ENCODE data around the gene GLG1.
"Not testable (repeated sequence)": the region's sequence is repeated elsewhere in the genome, so short reads cannot be mapped to it uniquely, and the experiment has no call there.

GLG1 gene

DNA sequence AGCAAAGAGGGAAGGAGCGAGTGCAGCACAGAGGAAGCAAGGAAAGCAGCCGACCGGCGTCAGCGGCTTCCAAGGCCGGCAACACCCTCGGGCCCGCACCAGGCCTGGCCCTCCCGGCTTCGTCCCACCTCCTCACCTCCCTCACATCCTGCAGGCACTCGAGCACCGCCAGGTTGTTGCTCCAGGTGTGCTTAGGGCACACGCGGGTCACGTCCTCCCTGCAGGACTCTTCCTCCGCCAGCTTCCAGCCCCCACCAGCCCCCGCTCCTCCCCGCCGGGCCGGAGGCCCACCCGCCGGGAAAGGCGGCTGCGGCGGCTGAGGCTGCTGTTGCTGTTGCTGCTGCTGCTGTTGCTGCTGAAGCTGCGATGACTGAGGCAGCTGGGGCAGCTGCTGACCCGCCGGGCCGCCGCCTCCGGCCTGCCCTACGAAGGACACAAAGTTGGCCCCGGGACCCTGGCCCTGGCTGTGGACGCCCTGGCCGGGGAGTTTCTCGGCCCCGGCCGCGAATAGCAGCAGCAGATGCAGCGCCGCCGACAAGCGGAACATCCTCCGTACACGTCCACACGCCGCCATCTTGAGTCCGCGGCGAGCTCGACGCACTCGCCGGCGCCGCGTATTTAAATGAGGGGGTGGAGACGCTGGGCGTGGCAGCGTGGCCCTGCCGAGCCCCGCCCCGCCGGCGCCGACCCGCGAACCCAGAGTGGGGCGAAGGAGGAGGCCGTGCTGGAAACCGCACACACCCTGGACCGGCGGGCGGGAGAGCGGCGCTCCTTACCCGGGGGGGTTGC is at the start of gene GLG1:
Gene GLG1 (minus strand): TSS at position 594 of the 789 bp plus-strand sequence. CDS start 20 bp downstream, at position 574.
- peak; percentile 88 for DNase-seq (ENCODE audit: low read depth)

DNA sequence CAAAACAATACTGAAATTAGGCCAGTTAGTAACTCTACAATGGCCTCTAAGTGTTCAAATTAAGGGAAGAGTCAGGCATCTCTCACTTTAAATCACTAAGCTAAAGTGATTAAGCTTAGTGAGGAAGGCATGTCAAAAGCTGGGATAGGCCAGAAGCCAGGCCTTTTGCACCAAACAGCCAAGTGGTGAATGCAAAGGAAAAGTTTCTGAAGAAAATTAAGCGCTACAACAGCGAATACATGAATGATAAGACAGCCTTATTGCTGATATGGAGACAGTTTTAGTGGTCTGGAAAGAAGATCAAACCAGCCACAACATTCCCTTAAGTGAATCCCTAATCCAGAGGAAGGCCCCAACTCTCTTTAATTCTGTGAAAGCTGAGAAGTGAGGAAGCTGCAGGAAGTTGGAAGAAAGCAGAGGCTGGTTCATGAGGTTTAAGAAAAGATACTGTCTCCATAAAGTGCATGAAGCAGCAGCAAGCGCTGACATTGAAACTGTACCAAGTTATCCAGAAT is 47.7 kb upstream of the GLG1 start:
- DNase-seq (ENCODE audit: low read depth) = no peak

DNA sequence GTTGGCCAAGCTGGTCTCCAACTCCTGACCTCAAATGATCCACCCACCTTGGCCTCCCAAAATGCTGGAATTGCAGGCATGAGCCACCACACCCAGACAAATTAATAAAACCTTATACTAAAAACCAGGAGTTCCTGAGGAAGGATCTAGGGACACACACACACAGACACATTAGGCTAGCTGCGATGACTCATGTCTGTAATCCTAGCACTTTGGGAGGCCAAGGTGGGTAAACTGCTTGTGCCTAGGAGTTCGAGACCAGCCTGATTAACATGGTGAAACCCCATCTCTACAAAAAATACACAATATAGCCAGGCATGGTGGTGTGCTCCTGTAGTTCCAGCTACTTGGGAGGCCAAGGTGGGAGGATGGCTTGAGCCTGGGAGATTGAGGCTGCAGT is 46.0 kb upstream of the GLG1 start:
- not testable (repeated sequence) for DNase-seq (ENCODE audit: low read depth)

DNA sequence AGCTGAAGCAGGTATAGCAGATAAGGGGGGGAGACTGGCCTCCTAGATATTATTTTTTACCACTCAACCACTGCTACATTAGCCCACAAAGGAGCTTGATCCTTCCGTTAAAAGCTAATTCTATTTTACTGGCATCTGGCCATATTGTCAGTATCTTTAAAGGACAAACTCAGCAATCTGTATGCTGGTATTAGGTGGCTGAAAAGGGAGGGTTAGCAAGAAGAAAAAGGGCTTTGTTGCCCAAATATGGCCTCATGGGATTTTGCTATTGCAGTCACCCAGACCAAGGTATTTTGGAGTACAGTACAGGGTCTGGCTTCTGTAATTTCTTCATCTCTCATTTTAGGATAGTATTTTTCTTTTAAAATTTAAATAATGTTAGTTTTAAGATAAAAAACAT is 45.3 kb upstream of the GLG1 start:
- no peak for DNase-seq (ENCODE audit: low read depth)

DNA sequence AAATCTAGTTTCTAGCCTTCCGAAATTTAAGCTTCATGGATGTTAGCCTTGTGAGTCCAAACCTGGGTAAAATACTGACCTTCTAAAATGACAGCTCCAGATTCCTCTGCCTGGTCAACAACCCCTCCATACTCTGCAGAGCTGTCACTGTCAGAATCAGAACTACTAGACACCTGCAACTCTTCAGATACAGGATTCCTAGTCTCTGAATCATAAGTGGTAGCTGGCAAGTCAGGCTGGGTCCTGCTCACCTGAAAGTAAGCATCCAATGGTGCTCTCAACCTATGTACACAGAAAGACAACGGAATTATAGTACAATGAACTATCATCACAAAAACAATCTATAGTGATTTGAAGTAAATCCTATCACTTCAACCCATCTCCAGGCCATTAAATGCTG is 44.9 kb upstream of the GLG1 start:
- no peak for DNase-seq (ENCODE audit: low read depth)

DNA sequence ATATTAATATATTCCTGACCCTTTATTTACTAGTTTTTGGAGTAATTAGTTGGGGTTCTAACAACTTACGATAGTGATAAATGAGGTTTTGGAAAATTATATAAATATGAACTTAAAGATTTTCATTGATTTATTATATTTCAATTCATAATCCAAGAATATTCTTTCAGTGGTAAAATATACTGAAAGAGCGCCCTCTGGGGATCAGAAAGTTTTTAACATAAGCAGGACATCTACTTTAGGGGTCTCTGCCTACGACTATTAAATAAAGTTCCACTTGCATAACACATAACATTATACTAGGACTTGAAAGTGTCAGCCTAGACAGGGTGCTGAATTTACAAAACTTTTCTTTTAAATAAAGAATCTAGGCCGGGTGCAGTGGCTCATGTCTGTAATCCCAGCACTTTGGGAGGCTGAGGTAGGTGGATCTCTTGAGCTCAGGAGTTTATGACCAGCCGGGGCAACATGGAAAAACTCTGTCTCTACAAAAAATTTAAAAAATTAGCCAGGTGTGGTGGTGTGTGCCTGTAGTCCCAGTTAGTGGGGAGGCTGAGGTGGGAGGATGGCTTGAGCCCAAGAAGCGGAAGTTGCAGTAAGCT is 44.2 kb upstream of the GLG1 start:
- no peak for DNase-seq (ENCODE audit: low read depth)

DNA sequence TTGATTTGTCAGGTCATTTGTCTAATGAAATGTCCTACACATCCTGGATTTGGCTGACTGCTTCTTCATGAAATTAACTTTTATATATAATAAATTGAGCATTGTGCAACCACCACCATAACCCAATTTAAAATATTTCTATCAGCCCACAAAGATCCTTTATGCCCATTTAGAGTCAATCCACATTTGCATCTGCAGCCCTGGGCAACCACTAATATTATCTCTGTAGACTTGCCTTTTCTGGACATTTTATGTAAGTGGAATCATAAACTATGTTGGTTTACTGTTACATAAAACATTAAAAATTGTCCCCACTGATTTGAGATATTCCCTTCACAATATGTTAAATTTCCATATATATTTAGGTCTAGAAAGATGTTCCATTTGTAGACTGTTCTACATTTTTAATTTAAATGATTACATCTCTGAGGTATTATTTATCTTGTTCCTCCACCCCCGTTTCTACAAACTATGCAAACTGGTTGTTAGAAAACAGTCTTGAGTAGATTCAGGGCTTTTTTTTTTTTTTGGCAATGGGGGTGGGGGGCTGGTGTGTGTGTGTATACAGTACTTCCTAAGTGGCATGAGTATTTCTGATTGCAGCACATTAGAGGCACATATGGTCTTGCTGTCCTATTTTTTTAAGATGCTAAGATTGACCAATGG is 43.1 kb upstream of the GLG1 start:
- no peak for DNase-seq (ENCODE audit: low read depth)

DNA sequence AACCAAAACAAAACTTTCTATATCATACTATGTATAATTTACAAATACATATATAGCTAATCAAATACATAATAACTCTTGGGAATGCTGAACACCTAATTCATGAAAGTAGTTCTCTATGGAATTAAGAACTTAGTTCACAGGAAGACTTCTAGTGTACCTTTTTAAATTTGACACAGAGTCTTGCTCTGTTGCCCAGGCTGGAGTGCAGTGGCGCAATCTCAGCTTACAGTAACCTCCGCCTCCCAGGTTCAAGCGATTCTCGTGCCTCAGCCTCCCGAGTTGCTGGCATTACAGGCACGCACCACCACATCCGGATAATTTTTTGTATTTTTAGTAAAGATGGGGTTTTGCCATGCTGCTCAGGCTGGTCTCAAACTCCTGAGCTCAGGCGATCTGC is 35.1 kb upstream of the GLG1 start:
- DNase-seq (ENCODE audit: low read depth) = no peak

DNA sequence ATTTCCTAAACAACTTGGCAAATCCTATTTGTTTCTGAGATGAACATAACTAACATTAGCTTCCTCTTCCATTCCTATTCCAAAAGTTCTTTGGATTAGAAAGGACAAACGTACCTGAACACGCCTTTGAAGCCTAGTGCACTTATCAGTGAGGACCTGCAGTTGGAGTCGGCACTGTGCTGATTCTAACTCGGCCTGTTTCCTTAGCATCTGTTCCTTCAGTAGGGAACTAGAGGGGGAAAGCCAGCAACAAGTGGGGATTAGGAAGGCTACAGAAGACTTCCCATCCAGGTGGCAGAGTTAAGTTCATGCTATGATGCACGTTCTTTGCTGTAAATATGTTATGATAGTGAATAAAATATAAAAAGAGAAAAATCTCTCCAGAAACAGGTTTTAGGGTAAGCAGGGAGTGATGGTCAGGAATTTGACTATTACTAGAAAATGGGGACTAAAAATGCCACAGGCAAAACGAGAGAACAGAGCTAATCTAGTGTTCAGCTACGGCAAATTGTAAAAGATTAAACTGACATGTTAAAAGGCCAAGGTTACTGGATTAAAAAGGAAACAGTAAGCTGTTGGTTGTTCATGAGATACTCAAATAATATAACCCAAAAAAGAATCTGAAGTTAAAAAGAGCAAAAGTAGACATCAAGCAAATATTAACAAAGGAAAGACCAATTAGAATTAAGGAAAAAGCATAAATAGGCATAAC is 31.0 kb upstream of the GLG1 start:
- DNase-seq (ENCODE audit: low read depth) = no peak

DNA sequence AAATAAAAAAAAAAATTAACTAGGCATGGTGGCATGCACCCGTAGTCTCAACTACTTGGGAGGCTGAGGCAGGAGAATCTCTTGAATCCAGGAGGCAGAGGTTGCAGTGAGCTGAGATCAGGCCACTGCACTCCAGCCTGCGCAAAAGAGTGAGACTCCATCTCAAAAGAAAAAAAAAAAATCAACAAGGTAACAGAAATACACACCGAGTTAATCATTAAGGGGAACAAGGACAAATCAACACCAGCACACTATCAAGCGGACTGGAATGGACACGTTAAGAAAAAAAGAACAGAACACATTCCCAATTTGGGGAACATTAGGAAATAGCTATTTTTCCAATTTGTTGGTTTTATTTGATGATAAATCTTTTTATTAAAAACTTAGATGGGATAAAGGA is 28.4 kb upstream of the GLG1 start:
- DNase-seq (ENCODE audit: low read depth) = no peak

DNA sequence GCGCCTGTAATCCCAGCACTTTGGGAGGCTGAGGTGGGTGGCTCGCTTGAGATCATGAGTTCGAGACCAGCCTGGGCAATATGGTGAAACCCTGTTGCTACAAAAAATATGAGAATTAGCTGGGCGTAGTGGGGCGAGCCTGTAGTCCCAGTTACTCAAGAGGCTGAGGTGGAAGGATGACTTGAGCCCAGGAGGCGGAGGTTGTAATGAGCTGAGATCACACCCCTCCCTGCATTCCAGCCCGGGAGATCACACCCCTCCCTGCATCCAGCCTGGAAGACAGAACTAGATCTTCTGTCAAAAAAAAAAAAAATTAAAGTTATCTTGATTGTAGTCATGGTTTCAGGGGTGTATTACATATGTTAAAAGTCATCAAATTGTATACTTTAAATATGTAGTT is 26.8 kb upstream of the GLG1 start:
- no peak for DNase-seq (ENCODE audit: low read depth)

DNA sequence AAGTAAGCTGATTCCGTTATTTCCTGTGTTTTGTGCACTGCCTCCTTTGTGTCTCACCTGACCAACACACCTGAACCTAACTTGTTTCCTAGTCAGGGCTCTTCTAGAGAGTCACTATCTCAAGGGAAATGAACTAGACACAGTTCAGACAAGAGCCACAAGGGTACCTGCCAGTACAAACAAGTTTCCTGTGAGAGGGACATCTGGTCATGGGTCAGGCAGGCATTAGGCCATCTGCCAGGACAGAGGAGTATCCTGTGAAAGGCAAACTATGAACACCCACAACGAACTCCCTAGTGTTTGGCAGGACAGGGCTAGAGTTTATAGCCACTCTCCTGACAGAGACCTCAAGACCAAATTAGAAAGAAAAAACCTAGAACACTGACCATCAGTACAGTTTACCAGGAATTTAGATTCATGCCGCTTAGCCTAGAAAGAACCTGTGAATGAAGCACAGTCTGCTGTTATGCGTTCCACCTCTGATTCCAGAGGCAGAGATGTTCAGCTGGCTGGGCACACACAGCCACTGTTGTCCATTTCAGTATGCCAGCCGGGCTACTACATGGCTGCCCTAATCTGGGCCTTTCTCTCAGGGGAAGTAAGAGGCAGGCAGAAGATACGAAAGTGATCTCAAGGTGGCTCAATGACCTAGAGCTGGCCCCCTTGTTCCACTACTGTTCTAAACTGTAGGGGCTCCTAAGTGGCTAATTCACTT is 20.7 kb upstream of the GLG1 start:
- DNase-seq (ENCODE audit: low read depth) = no peak

DNA sequence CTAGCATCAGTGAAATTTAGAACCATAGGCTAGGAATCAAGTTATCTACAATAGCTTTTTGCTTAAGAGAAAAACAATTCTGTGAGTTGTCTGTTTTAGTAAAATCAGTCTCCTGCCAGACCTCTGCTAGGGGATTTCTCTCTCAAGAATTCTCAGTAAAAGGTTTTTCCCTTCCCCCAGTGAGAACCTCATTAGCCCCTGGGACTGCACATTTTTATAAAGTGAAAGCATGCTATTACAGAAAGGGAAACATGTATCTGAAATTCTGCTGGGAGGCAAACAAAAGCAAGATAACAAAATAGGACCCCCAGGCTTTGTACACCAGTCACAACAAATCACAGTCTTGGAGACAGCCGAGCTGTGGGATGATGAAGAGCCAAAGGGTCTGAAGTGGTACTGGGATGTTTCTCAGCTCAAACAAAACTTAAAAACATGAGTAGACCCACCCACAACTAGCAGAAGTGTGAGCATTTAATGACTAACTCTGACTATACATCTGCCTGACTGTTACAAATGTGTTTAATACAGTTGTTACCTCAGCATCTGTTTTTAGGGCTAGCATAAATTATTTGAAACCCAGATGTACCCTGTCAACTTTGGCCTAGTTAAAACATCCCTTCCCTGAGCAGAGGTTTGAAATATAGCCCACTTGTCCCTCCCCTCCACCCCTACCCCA is 20.0 kb upstream of the GLG1 start:
- no peak for DNase-seq (ENCODE audit: low read depth)

DNA sequence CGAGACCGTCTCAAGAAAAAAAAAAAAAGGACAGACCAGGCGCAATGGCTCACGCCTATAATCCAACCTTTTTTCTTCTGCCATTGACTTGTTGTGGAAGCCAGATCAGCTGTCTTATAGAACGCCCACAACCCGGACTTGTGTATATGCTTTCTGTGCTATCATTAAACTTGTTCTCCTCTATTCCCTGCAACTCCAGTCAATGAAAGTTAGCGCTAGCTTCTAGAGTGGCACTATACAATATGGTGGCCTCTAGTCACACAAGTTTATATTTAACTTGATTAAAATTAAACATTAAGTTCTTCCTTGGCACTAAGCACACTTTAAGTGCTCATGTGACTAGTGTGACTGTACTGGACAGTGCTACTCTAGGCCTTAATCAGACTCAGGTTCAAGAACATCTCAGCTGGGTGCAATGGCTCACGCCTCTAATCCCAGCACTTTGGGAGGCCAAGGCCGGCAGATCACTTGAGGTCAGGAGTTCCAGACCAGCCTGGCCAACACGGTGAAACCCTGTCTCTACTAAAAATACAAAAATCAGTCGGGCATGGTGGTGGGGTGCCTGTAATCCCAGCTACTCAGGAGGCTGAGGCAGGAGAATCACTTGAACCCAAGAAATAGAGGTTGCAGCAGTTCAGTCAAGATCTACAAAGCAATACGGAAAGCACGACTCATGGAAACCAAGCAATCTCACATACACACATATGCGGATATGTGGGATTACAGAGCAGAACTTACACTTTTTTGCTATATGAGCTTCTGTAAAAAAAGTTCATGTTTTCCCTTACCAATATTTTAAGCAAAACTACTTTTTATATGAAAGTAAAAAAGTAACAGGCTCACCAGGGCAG is 18.8 kb upstream of the GLG1 start:
- DNase-seq (ENCODE audit: low read depth) = no peak

DNA sequence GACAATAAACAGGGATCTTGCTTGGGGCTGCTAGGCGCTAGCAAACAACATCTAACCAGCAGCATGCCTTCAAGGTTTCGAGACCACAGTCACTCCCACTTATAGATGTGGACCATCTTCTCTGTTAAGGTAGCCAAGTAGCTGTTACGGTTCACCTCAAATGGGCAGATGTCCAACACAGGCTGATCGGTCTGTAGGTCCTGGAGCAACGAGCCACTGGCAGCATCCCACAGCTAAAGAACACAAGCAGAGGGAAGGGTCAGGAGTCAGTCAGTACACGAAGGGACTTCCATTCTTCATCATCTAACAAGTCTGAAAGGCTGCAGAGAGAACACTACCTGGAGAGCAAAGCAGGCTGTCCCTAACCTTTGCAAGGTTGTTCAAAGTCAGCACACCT is 16.9 kb upstream of the GLG1 start:
- no peak for DNase-seq (ENCODE audit: low read depth)

DNA sequence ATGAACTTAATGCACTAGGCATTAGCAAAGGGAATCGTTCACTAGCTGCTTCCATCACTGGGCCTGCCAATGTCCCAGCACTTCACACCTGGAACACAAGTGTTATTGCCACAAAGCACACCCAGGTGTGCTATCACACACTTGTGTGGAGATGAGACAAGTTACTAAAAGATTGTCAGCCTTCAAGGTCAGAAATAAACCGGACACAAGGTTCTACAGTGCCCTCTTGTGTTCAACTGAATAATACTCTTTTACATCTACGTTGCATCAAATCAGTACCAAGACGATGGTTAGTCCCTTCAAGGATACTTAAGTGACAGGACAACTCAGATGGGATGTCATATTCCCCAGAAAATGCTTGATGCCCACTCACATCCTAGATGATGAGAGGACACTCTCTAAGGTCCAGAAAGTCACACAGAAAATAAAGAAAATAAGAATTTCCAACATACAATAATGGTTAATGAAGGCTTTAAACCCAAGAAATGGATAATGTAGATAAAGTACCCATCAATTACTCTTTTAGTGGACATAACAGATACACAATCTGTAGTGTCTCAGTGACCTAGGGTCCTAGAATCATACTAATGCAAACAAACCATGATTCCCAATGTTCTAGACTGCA is 16.4 kb upstream of the GLG1 start:
- DNase-seq (ENCODE audit: low read depth) = no peak

DNA sequence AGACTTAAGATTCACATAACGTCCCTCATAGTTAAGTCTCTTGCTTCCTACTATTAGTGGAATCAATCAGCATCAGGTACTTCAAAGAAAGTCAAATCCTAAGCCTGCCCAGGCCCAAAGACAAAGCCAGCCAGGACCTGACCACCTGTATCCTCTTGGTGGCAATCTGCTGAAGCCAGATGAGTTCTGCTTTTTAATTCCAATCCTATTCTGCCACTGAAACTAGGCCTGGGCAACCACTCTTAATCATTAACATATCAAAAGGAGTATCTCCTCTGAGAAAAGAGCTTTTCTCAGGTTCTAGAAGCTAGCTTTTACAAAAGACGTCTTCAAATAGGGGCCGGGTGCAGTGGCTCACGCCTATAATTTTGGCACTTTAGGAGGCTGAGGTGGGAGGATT is 15.1 kb upstream of the GLG1 start:
- DNase-seq (ENCODE audit: low read depth) = no peak

DNA sequence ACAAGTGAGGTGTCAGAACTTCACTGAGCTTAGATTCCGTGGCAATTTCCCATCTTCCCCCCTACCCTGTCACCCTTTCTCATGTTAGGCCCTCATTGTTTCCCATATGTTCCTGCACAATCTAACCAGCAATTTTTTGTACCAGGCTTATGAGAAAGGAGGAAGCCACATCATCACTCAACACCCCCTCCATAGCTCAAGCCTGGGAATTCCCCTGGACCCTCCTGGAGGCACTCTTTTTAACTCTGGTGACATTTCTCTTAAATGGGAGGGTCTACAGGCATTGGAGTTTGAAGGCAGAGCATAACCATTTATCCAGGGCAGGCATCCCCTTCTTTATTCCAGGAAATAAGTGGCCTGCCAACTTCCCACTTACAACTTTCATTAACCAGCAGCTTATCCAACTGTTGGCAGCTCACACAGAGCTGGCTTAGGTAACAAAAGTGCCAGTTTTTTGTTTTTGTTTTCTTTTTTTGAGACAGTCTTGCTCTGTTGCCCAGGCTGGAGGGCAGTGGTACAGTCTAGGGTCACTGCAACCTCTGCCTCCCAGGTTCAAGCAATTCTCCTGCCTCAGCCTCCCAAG is 10.4 kb upstream of the GLG1 start:
- DNase-seq (ENCODE audit: low read depth) = no peak

DNA sequence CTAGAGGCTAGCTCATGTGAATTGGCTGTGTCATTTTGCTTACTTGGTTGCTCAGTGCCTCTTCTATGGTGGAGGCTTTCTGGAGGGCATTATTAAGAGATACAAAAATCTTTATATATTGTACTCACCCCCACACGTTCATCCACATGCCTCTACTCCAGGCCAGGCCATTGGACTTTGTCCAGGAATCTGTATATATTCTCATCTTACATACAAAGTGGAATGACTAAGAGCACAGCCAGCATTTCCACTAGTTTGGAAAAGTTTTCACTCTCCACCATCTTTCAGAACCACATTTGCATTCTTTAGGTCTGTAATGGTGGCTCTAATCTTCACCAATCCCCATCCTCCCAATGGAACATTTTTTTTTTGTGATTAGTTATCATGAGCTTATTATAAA is 4.8 kb upstream of the GLG1 start:
- no peak for DNase-seq (ENCODE audit: low read depth)

DNA sequence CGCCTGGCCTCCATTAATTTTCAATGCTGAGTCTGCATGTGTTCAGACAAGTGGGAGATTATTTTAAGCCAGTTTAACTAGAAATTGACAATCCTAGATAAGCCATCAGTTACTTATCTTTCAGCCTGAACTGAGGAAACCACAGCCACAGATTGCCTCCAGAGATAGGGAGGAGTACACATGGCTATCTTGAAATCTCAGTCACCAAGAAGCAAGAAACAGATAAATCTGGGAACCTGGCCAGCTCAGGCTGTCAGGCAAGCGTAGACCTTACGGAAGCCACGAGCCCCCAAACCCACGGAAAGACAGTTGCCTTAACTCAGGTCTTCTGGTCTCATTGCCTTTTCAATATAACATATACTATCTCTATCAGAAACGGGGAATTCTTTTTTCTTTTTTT is 2.0 kb upstream of the GLG1 start:
- DNase-seq (ENCODE audit: low read depth) = no peak
